ENCODE measurements around the gene OXSR1.

The OXSR1 gene

GRCh38 chr3:38118421-38119247 is 46.7 kb upstream of the OXSR1 start:
- Mint-ChIP-seq H3K27me3 (ENCODE audit: low read depth) (no peaks in the 10 kb centered on the region), H3K27ac (no peak overlapping the region), H3K36me3 (ENCODE audit: low read depth) (peaks cover 20% of the 10 kb centered on the region), H3K4me1 (no peaks in the 10 kb centered on the region), H3K4me3 (no peak overlapping the region), H3K9me3 (no peaks in the 10 kb centered on the region)
- TF ChIP-seq CTCF (IDR thresholded peaks at IDR 0.05; ENCODE audit: unreplicated experiment in 3 of 3), result no peak

GRCh38 chr3:38119248-38119544 is 46.1 kb upstream of the OXSR1 start:
- H3K9me3 Mint-ChIP-seq, result no peaks in the 10 kb centered on the region
- no peak for TF ChIP-seq CTCF (IDR thresholded peaks at IDR 0.05; ENCODE audit: unreplicated experiment in 3 of 3)
- no peak overlapping the region for H3K27ac Mint-ChIP-seq
- H3K27me3 Mint-ChIP-seq (ENCODE audit: low read depth), result no peaks in the 10 kb centered on the region
- H3K4me3 Mint-ChIP-seq, result no peak overlapping the region
- H3K36me3 Mint-ChIP-seq (ENCODE audit: low read depth), result peaks cover 25% of the 10 kb centered on the region
- H3K4me1 Mint-ChIP-seq, result no peaks in the 10 kb centered on the region

- no peak overlapping the region for H3K4me3 Mint-ChIP-seq
- H3K36me3 Mint-ChIP-seq (ENCODE audit: low read depth), result peaks cover 34% of the 10 kb centered on the region
- TF ChIP-seq CTCF (IDR thresholded peaks at IDR 0.05; ENCODE audit: unreplicated experiment in 3 of 3), result no peak
- no peaks in the 10 kb centered on the region for H3K4me1 Mint-ChIP-seq
- no peaks in the 10 kb centered on the region for H3K9me3 Mint-ChIP-seq
- no peak overlapping the region for H3K27ac Mint-ChIP-seq
- H3K27me3 Mint-ChIP-seq (ENCODE audit: low read depth), result no peaks in the 10 kb centered on the region
These were observed 45.3 kb upstream of the OXSR1 start for GRCh38 chr3:38119821-38120692.

GRCh38 chr3:38120693-38121450 is 44.5 kb upstream of the OXSR1 start:
- H3K27ac Mint-ChIP-seq, result no peak overlapping the region
- TF ChIP-seq CTCF (IDR thresholded peaks at IDR 0.05; ENCODE audit: unreplicated experiment in 3 of 3), result no peak
- no peaks in the 10 kb centered on the region for H3K27me3 Mint-ChIP-seq (ENCODE audit: low read depth)
- no peak overlapping the region for H3K4me3 Mint-ChIP-seq
- H3K36me3 Mint-ChIP-seq (ENCODE audit: low read depth), result peaks cover 41% of the 10 kb centered on the region
- no peaks in the 10 kb centered on the region for H3K4me1 Mint-ChIP-seq
- H3K9me3 Mint-ChIP-seq, result no peaks in the 10 kb centered on the region

- Mint-ChIP-seq H3K36me3 (ENCODE audit: low read depth) (peaks cover 41% of the 10 kb centered on the region), H3K4me3 (no peak overlapping the region), H3K27me3 (ENCODE audit: low read depth) (no peaks in the 10 kb centered on the region), H3K4me1 (no peaks in the 10 kb centered on the region), H3K27ac (no peak overlapping the region), H3K9me3 (no peaks in the 10 kb centered on the region)
- no peak for TF ChIP-seq CTCF (IDR thresholded peaks at IDR 0.05; ENCODE audit: unreplicated experiment in 3 of 3)
These were observed 43.9 kb upstream of the OXSR1 start for GRCh38 chr3:38121451-38121831.
